HCT116 (cell line): ENCODE measurements around the gene PPP2R5C. TPM values are rescaled to one million over a fixed set of nuclear protein-coding genes. Genes with fewer than 3 reads are reported as not detected.

Experiments
- ATAC-seq: fragments of 200-7000 bp; cut with Tn5 transposase; 2 replicates; pipeline ENCODE4 v1.9.1; 2020; ENCODE audit warnings: mild to moderate bottlenecking, moderate library complexity
- BruUV-seq: library from RNA; stranded (reverse); fragments of 400-500 nt; replicated peaks from 2 replicates; lab custom pipeline; 2021; lab: Mats Ljungman, UMichigan
- CTCF ChIA-PET: fragments of 300-600 bp; sonication (Branson Sonifier 250); formaldehyde crosslinking; loops from one replicate; lab custom pipeline; 2021; ENCODE audit warnings: antibody characterized with exemption; lab: Charles Lee
- POLR2A ChIA-PET: fragments of 300-600, 350-600 bp; sonication (Branson Sonifier 250); formaldehyde crosslinking; loops from one replicate; lab custom pipeline; 2021; ENCODE audit warnings: antibody characterized with exemption; lab: Charles Lee
- RAD21 ChIA-PET, 2 experiments: fragments of 300-600 bp; sonication (Branson Sonifier 250); formaldehyde crosslinking; loops; one replicate each; lab custom pipeline; 2023; ENCODE audit warnings: low total read pairs in 2 of 2; ENCODE audit not compliant: uncharacterized antibody in 2 of 2, unreplicated experiment in 2 of 2, low non-redundant PET in 1 of 2; lab: Charles Lee
- DNase-seq: peaks from one replicate; pipeline ENCODE4 v3.0.0-alpha.2; 2010; ENCODE audit warnings: low read depth, low spot score
- H2AFZ ChIP-seq: fragments of 200-600 bp; shearing (Covaris generic), sonication (generic); 2 replicates; pipeline ENCODE4 v1.6.1; 2017; ENCODE audit warnings: low read depth, mixed run types, mixed read lengths, antibody characterized with exemption, low read length; ENCODE audit not compliant: poor library complexity, severe bottlenecking
- H3K27ac ChIP-seq: 2 replicates; pipeline ENCODE4 v1.5.1; 2012; ENCODE audit warnings: low read depth, low read length
- H3K27me3 ChIP-seq: fragments of 200-600 bp; sonication (generic); 2 replicates; pipeline ENCODE4 v1.6.1; 2016; ENCODE audit warnings: mixed run types, low read length, mixed read lengths; ENCODE audit not compliant: insufficient read depth
- H3K36me3 ChIP-seq, 2 experiments: fragments of 200-500 bp in 1 of 2; fragments of 200-600 bp in 1 of 2; sonication (Bioruptor generic) in 1 of 2; sonication (generic) in 1 of 2; 2 replicates each; pipeline versions ENCODE4 v1.5.1 to v1.6.1; 2014 to 2016; ENCODE audit warnings: low read length in 2 of 2, inconsistent platforms in 1 of 2, mixed read lengths in 1 of 2, mixed run types in 1 of 2; ENCODE audit not compliant: insufficient read depth in 2 of 2, control insufficient read depth in 1 of 2
- H3K4me1 ChIP-seq, 2 experiments: fragments of 200-600 bp in 1 of 2; sonication (generic) in 1 of 2; 2 replicates each; pipeline versions ENCODE4 v1.5.1 to v1.6.1; 2012 to 2017; ENCODE audit warnings: low read length in 2 of 2, inconsistent platforms in 1 of 2, mild to moderate bottlenecking in 1 of 2, mixed read lengths in 1 of 2, mixed run types in 1 of 2, moderate library complexity in 1 of 2; ENCODE audit not compliant: insufficient read depth in 2 of 2, control insufficient read depth in 1 of 2
- H3K4me2 ChIP-seq: fragments of 200-600 bp; sonication (generic); 2 replicates; pipeline ENCODE4 v1.6.1; 2017; ENCODE audit warnings: mixed run types, low read length, mixed read lengths
- H3K4me3 ChIP-seq, 2 experiments: fragments of 200-600 bp in 1 of 2; sonication (generic) in 1 of 2; replicated peaks in 1 of 2; 2 replicates each; pipeline ENCODE4 v1.5.1; 2011 to 2016; ENCODE audit warnings: low read length in 2 of 2, control low read depth in 1 of 2, low read depth in 1 of 2, mild to moderate bottlenecking in 1 of 2, mixed read lengths in 1 of 2, mixed run types in 1 of 2
- H3K79me2 ChIP-seq: fragments of 200-600 bp; sonication (generic); 2 replicates; pipeline ENCODE4 v1.6.1; 2017; ENCODE audit warnings: mild to moderate bottlenecking, mixed run types, low read length, moderate library complexity, mixed read lengths; ENCODE audit not compliant: insufficient read depth
- H3K9ac ChIP-seq: fragments of 200-600 bp; sonication (generic); 2 replicates; pipeline ENCODE4 v1.6.1; 2016; ENCODE audit warnings: low read length, mixed read lengths
- H3K9me2 ChIP-seq: fragments of 200-600 bp; sonication (generic), shearing (Covaris generic); 2 replicates; pipeline ENCODE4 v1.6.1; 2017; ENCODE audit warnings: mixed run types, mild to moderate bottlenecking, moderate library complexity; ENCODE audit not compliant: insufficient read depth
- H3K9me3 ChIP-seq, 2 experiments: fragments of 200-500 bp in 1 of 2; fragments of 200-600 bp in 1 of 2; sonication (Bioruptor generic) in 1 of 2; sonication (generic) in 1 of 2; 2 replicates each; pipeline ENCODE4 v1.6.1; 2014 to 2017; ENCODE audit warnings: low read length in 2 of 2, mixed read lengths in 2 of 2, inconsistent platforms in 1 of 2, low read depth in 1 of 2, mild to moderate bottlenecking in 1 of 2, mixed run types in 1 of 2, moderate library complexity in 1 of 2; ENCODE audit not compliant: control insufficient read depth in 1 of 2, insufficient read depth in 1 of 2
- H4K20me1 ChIP-seq: fragments of 200-600 bp; sonication (generic), shearing (Covaris generic); 2 replicates; pipeline ENCODE4 v1.6.1; 2017; ENCODE audit warnings: mixed run types, mild to moderate bottlenecking, moderate library complexity; ENCODE audit not compliant: insufficient read depth
- CBX3 ChIP-seq: IDR thresholded peaks from 2 replicates; pipeline ENCODE4 v1.6.1; 2012; ENCODE audit warnings: low read depth
- CTCF ChIP-seq, 3 experiments: fragments of 200-600 bp in 1 of 3; sonication (generic) in 1 of 3; IDR thresholded peaks in 2 of 3; conservative IDR thresholded peaks in 1 of 3; 2 replicates each; pipeline ENCODE4 v1.5.1; 2012 to 2017; ENCODE audit warnings: low read depth in 2 of 3, low read length in 2 of 3, antibody characterized with exemption in 1 of 3, borderline replicate concordance in 1 of 3, control low read depth in 1 of 3, mild to moderate bottlenecking in 1 of 3, mixed read lengths in 1 of 3, mixed run types in 1 of 3, moderate library complexity in 1 of 3; ENCODE audit not compliant: insufficient read depth in 1 of 3
- ELF1 ChIP-seq: IDR thresholded peaks from 2 replicates; pipeline ENCODE4 v1.6.1; 2012; ENCODE audit warnings: low read depth, borderline replicate concordance
- EZH2phosphoT487 ChIP-seq: fragments of 200-600 bp; IDR thresholded peaks from 2 replicates; pipeline ENCODE4 v1.6.1; 2018; ENCODE audit warnings: antibody characterized with exemption, borderline replicate concordance
- FOSL1 ChIP-seq: IDR thresholded peaks from 2 replicates; pipeline ENCODE4 v1.6.1; 2012; ENCODE audit warnings: low read depth
- JUND ChIP-seq: IDR thresholded peaks from 2 replicates; pipeline ENCODE4 v1.6.1; 2012
- TCF7L2 ChIP-seq: IDR thresholded peaks from 2 replicates; pipeline ENCODE4 v1.7.0; 2011; ENCODE audit warnings: borderline replicate concordance, inconsistent platforms; ENCODE audit not compliant: insufficient read depth, insufficient read length; ENCODE audit errors: extremely low read depth
- intact Hi-C: fragments of 100-400 bp; cut with micrococcal nuclease; formaldehyde crosslinking; loops from 2 replicates; pipeline ENCODE4 v1.10.0; 2022
- total RNA-seq: library from RNA; stranded (reverse); gene quantifications from one replicate; pipeline ENCODE4 v1.2.1, GENCODE V29; 2021; ENCODE audit not compliant: unreplicated experiment
- TF ChIP-seq, protein P1 (sequence below): IDR thresholded peaks from 2 replicates; pipeline ENCODE4 v1.6.1; 2011; ENCODE audit warnings: mild to moderate bottlenecking, low read length, moderate library complexity; ENCODE audit not compliant: insufficient replicate concordance; ENCODE audit errors: extremely low read depth
- TF ChIP-seq, protein P2 (sequence below): IDR thresholded peaks from 2 replicates; pipeline ENCODE4 v1.6.1; 2012
- TF ChIP-seq, protein P3 (sequence below): IDR thresholded peaks from 2 replicates; pipeline ENCODE4 v1.6.1; 2012; ENCODE audit warnings: low read depth

Gene PPP2R5C
- total RNA-seq, 1 experiment from 2014 or later: 117 TPM

DNA sequence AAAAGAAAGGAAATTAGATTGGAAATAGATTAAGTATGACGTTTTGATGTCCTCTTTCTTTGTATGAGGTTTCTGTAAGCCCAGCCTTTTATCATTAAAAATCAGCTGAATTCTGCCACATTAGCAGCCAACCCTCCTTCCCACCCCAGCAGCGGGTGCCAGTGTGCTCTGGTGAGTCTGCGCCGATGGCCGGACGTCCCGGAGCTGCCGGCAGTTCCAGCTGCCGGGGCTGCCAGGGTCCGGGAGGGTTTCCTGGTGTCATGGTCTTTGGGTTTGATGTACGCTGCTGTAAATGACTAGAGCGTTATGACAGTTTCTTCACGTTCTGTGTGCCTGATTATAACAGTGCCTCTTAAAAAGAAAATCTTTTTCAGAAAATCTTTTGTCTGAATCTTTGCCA, 151.3 kb downstream of the PPP2R5C start:
- POLR2A ChIA-PET: interaction anchor here (1.4 kb wide), 1 partner anchor 14 kb away, joined by 3 read pairs; no protein-coding TSS in a partner anchor
- H3K27ac ChIP-seq: no peak overlapping the region
- no peaks in the 10 kb centered on the region for H4K20me1 ChIP-seq
- no peak for TF ChIP-seq TCF7L2
- no peak for TF ChIP-seq CTCF (IDR thresholded peaks at IDR 0.05 in 2 of 3, conservative IDR thresholded peaks at IDR 0.05 in 1 of 3; ENCODE audit: borderline replicate concordance in 1 of 3, insufficient read depth in 1 of 3, low read depth in 2 of 3, low read length in 2 of 3)
- TF ChIP-seq FOSL1: no peak
- TF ChIP-seq JUND: no peak
- TF ChIP-seq, protein P1, sequence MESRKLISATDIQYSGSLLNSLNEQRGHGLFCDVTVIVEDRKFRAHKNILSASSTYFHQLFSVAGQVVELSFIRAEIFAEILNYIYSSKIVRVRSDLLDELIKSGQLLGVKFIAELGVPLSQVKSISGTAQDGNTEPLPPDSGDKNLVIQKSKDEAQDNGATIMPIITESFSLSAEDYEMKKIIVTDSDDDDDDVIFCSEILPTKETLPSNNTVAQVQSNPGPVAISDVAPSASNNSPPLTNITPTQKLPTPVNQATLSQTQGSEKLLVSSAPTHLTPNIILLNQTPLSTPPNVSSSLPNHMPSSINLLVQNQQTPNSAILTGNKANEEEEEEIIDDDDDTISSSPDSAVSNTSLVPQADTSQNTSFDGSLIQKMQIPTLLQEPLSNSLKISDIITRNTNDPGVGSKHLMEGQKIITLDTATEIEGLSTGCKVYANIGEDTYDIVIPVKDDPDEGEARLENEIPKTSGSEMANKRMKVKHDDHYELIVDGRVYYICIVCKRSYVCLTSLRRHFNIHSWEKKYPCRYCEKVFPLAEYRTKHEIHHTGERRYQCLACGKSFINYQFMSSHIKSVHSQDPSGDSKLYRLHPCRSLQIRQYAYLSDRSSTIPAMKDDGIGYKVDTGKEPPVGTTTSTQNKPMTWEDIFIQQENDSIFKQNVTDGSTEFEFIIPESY: no peak
- no peak for TF ChIP-seq EZH2phosphoT487
- TF ChIP-seq, protein P2, sequence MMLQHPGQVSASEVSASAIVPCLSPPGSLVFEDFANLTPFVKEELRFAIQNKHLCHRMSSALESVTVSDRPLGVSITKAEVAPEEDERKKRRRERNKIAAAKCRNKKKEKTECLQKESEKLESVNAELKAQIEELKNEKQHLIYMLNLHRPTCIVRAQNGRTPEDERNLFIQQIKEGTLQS: no peak
- no peak for TF ChIP-seq ELF1
- TF ChIP-seq CBX3: no peak
- TF ChIP-seq, protein P3, sequence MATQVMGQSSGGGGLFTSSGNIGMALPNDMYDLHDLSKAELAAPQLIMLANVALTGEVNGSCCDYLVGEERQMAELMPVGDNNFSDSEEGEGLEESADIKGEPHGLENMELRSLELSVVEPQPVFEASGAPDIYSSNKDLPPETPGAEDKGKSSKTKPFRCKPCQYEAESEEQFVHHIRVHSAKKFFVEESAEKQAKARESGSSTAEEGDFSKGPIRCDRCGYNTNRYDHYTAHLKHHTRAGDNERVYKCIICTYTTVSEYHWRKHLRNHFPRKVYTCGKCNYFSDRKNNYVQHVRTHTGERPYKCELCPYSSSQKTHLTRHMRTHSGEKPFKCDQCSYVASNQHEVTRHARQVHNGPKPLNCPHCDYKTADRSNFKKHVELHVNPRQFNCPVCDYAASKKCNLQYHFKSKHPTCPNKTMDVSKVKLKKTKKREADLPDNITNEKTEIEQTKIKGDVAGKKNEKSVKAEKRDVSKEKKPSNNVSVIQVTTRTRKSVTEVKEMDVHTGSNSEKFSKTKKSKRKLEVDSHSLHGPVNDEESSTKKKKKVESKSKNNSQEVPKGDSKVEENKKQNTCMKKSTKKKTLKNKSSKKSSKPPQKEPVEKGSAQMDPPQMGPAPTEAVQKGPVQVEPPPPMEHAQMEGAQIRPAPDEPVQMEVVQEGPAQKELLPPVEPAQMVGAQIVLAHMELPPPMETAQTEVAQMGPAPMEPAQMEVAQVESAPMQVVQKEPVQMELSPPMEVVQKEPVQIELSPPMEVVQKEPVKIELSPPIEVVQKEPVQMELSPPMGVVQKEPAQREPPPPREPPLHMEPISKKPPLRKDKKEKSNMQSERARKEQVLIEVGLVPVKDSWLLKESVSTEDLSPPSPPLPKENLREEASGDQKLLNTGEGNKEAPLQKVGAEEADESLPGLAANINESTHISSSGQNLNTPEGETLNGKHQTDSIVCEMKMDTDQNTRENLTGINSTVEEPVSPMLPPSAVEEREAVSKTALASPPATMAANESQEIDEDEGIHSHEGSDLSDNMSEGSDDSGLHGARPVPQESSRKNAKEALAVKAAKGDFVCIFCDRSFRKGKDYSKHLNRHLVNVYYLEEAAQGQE: no peak
- TF ChIP-seq, all 23 proteins: peak for 0
- Histone ChIP-seq H3K9me3 (no peaks in the 10 kb centered on the region), H3K4me2 (no peak overlapping the region), H3K27me3 (no peaks in the 10 kb centered on the region), H3K4me3 (no peak overlapping the region), H2AFZ (no peak overlapping the region), H3K79me2 (no peaks in the 10 kb centered on the region), H3K36me3 (peaks cover 0 to 8% of the 10 kb centered on the region in 2 experiments; a peak in 2 of 4 replicates), H3K9me2 (no peaks in the 10 kb centered on the region), H3K9ac (no peak overlapping the region), H3K4me1 (no peaks in the 10 kb centered on the region)
- ChIA-PET RAD21 (no interaction called here), CTCF (no interaction called here)
- intact Hi-C loops: no loop called here
- no peak for DNase-seq
- BruUV-seq: no TSS peak
- ATAC-seq: no peak
